Neuronal stem cell (in vitro differentiated cells): ENCODE measurements around the gene GAS7.

Experiments used
- DNase-seq: peaks from one replicate; pipeline ENCODE4 v3.0.0-alpha.2; 2013; ENCODE audit warnings: low spot score
- H2AFZ ChIP-seq: one replicate; pipeline ENCODE4 v1.6.1; 2013; ENCODE audit warnings: mild to moderate bottlenecking, low read length, inconsistent platforms
- H2AK5ac ChIP-seq: 2 replicates; pipeline ENCODE4 v1.6.1; 2013; ENCODE audit warnings: low read depth, mild to moderate bottlenecking, inconsistent platforms, low read length, moderate library complexity, mixed read lengths
- H2BK120ac ChIP-seq: 2 replicates; pipeline ENCODE4 v1.6.1; 2013; ENCODE audit warnings: low read depth, mild to moderate bottlenecking, inconsistent platforms, low read length, moderate library complexity, mixed read lengths
- H2BK12ac ChIP-seq: one replicate; pipeline ENCODE4 v1.6.1; 2013; ENCODE audit warnings: low read length, inconsistent platforms
- H2BK15ac ChIP-seq: 2 replicates; pipeline ENCODE4 v1.6.1; 2013; ENCODE audit warnings: mild to moderate bottlenecking, low read length, inconsistent platforms, mixed read lengths
- H2BK5ac ChIP-seq: one replicate; pipeline ENCODE4 v1.6.1; 2013; ENCODE audit warnings: inconsistent platforms, mild to moderate bottlenecking, low read length, moderate library complexity
- H3K14ac ChIP-seq: one replicate; pipeline ENCODE4 v1.6.1; 2013; ENCODE audit warnings: low read length, inconsistent platforms
- H3K18ac ChIP-seq: 2 replicates; pipeline ENCODE4 v1.6.1; 2013; ENCODE audit warnings: low read length, inconsistent platforms
- H3K23ac ChIP-seq: 2 replicates; pipeline ENCODE4 v1.6.1; 2013; ENCODE audit warnings: low read depth, mild to moderate bottlenecking, mixed read lengths, low read length, inconsistent platforms; ENCODE audit not compliant: poor library complexity
- H3K27ac ChIP-seq: replicated peaks from 3 replicates; pipeline ENCODE4 v1.5.1; 2013; ENCODE audit warnings: low read length, inconsistent platforms
- H3K27me3 ChIP-seq, 3 experiments: 2 replicates each; pipeline ENCODE4 v1.6.1; 2013; ENCODE audit warnings: low read length in 3 of 3, mild to moderate bottlenecking in 2 of 3, inconsistent platforms in 1 of 3, low read depth in 1 of 3, mixed read lengths in 1 of 3, moderate library complexity in 1 of 3; ENCODE audit not compliant: control insufficient read depth in 3 of 3, insufficient read depth in 3 of 3
- H3K36me3 ChIP-seq, 2 donors: replicated peaks in 1 of 2; 2 replicates each; pipeline ENCODE4 v1.6.1; 2013; ENCODE audit warnings: low read length in 2 of 2; ENCODE audit not compliant: control insufficient read depth in 2 of 2, insufficient read depth in 2 of 2
- H3K4ac ChIP-seq: 2 replicates; pipeline ENCODE4 v1.6.1; 2013; ENCODE audit warnings: inconsistent platforms, mild to moderate bottlenecking, low read length, moderate library complexity
- H3K4me1 ChIP-seq, 2 donors: 1 replicate in 1 of 2; 2 replicates in 1 of 2; pipeline ENCODE4 v1.6.1; 2013; ENCODE audit warnings: low read length in 2 of 2, low read depth in 1 of 2; ENCODE audit not compliant: control insufficient read depth in 2 of 2, insufficient read depth in 1 of 2
- H3K4me2 ChIP-seq: one replicate; pipeline ENCODE4 v1.6.1; 2013; ENCODE audit warnings: mild to moderate bottlenecking, low read length, inconsistent platforms; ENCODE audit not compliant: insufficient read depth, poor library complexity, severe bottlenecking
- H3K4me3 ChIP-seq, 2 donors: 2 replicates each; pipeline ENCODE4 v1.5.1; 2013; ENCODE audit warnings: low read length in 2 of 2, mild to moderate bottlenecking in 2 of 2, inconsistent platforms in 1 of 2, moderate library complexity in 1 of 2
- H3K79me1 ChIP-seq: one replicate; pipeline ENCODE4 v1.6.1; 2013; ENCODE audit warnings: low read depth, mild to moderate bottlenecking, inconsistent platforms, low read length, moderate library complexity
- H3K9ac ChIP-seq: one replicate; pipeline ENCODE4 v1.6.1; 2013; ENCODE audit warnings: mild to moderate bottlenecking, low read depth, low read length, inconsistent platforms; ENCODE audit not compliant: poor library complexity
- H3K9me3 ChIP-seq, 2 donors: replicated peaks in 1 of 2; 2 replicates each; pipeline versions ENCODE3 to v1.6.1; 2013; ENCODE audit warnings: low read length in 2 of 2, mild to moderate bottlenecking in 2 of 2, inconsistent platforms in 1 of 2, low read depth in 1 of 2, mixed read lengths in 1 of 2, moderate library complexity in 1 of 2; ENCODE audit not compliant: control insufficient read depth in 2 of 2, insufficient read depth in 1 of 2
- H4K8ac ChIP-seq: one replicate; pipeline ENCODE4 v1.6.1; 2013; ENCODE audit warnings: low read depth, mild to moderate bottlenecking, inconsistent platforms, low read length, moderate library complexity
- H4K91ac ChIP-seq: one replicate; pipeline ENCODE4 v1.6.1; 2013; ENCODE audit warnings: low read length, low read depth, mild to moderate bottlenecking, inconsistent platforms; ENCODE audit not compliant: poor library complexity
- WGBS, 2 donors: extraction: QIAGEN DNeasy Blood & Tissue Kit; methylation state at CpG; one replicate each; pipeline ENCODE4 v1.1.7; 2013; ENCODE audit warnings: missing lambda C conversion rate in 2 of 2, mixed read lengths in 1 of 2; ENCODE audit not compliant: insufficient read length in 2 of 2, insufficient replicate concordance in 1 of 2; ENCODE audit errors: extremely low coverage in 2 of 2; 5-methylcytosine and 5-hydroxymethylcytosine counted together

Gene GAS7

DNA sequence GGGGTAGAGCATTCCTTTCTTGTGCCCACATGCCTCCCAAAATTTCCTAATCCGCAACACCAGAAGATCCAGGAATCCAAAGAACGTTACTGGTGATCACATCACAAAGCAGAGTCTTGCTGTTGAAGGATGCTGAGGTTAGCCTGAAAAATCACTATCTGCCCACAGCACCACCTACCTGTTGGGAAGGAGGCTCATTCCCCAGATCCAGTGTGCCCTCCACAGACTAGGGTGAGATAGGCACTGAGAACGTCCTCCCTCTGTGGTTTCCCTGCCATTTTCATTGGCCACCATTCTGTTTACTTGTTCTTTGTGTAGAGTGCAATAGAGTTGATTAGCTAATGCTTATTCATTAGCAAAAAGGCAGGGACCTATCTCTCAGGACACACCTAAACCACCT, 323.7 kb downstream of the GAS7 start:
- no peaks in the 10 kb centered on the region for H3K9me3 ChIP-seq
- no peak overlapping the region for H4K91ac ChIP-seq
- no peak overlapping the region for H3K4ac ChIP-seq
- no peak overlapping the region for H2BK5ac ChIP-seq
- no peaks in the 10 kb centered on the region for H3K4me1 ChIP-seq
- H2AK5ac ChIP-seq, result no peak overlapping the region
- no peak overlapping the region for H2AFZ ChIP-seq
- no peaks in the 10 kb centered on the region for H3K36me3 ChIP-seq
- no peak overlapping the region for H4K8ac ChIP-seq
- no peak for DNase-seq
- WGBS, 2 donors, result no CpG with 5 or more reads among the region's 3 CpGs
- H3K27me3 ChIP-seq, result no peaks in the 10 kb centered on the region
- H3K4me2 ChIP-seq, result no peak overlapping the region
- H3K23ac ChIP-seq, result no peak overlapping the region
- H2BK12ac ChIP-seq, result no peak overlapping the region
- H2BK15ac ChIP-seq, result no peak overlapping the region
- H3K9ac ChIP-seq, result no peak overlapping the region
- no peak overlapping the region for H3K27ac ChIP-seq
- H3K4me3 ChIP-seq, result no peak overlapping the region
- no peak overlapping the region for H3K18ac ChIP-seq
- H3K79me1 ChIP-seq, result no peaks in the 10 kb centered on the region
- no peak overlapping the region for H3K14ac ChIP-seq
- H2BK120ac ChIP-seq, result no peak overlapping the region

DNA sequence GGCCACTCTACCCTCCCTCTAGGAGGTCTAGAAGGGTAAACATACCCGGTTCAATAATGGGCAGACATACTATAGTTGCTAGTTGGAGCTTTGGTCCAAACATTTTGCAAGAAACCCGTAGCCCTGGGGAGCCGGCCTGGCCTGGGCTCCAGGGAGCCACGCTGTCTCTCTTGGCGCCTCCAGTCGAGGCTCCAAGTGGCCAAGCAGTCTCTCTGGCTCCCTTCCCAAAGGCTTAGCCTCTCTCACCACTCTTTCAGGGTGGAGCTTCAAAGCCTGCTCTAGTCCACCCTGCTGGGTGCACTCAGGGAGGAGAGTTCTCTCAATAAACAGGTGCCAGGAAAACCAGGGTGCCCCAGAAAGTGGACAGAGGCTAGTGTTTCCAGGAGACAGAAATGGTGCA, 325.6 kb downstream of the GAS7 start:
- Histone ChIP-seq H4K8ac (no peak overlapping the region), H3K4ac (no peak overlapping the region), H2AK5ac (no peak overlapping the region), H3K27ac (no peak overlapping the region), H3K27me3 (no peaks in the 10 kb centered on the region), H3K9me3 (no peaks in the 10 kb centered on the region), H2BK15ac (no peak overlapping the region), H2AFZ (no peak overlapping the region), H3K4me3 (no peak overlapping the region), H3K36me3 (no peaks in the 10 kb centered on the region), H3K4me1 (no peaks in the 10 kb centered on the region), H3K79me1 (no peaks in the 10 kb centered on the region), H2BK120ac (no peak overlapping the region), H3K14ac (no peak overlapping the region), H3K9ac (no peak overlapping the region), H3K4me2 (no peak overlapping the region), H4K91ac (no peak overlapping the region), H3K18ac (no peak overlapping the region), H2BK5ac (no peak overlapping the region), H3K23ac (no peak overlapping the region), H2BK12ac (no peak overlapping the region)
- no CpG with 5 or more reads among the region's 6 CpGs for WGBS, 2 donors
- DNase-seq, result no peak

DNA sequence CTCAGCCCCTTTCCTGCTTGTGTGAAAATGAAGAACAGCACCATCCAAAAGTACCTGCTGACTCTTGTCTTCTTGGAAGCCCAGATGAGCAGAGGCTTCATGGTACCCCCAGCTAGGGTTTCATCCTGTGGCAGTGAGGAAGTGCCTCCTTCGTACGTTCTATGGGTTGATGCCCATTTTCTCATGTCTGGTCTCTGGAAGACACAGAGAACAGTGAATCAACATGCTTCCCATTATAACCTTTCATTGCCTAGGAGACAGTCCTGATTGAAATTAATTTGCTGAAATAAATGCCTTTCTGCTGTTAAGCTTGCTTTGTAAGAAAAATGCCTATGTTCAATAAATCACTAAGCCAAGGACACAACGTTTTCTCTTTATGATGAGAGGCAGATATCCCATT, 329.9 kb downstream of the GAS7 start:
- no peak overlapping the region for H2BK5ac ChIP-seq
- H2BK12ac ChIP-seq, result no peak overlapping the region
- H2AK5ac ChIP-seq, result no peak overlapping the region
- H3K9me3 ChIP-seq, result no peaks in the 10 kb centered on the region
- no peak overlapping the region for H3K4me2 ChIP-seq
- no peak overlapping the region for H4K91ac ChIP-seq
- no CpG with 5 or more reads among the region's 3 CpGs for WGBS, 2 donors
- H3K9ac ChIP-seq, result no peak overlapping the region
- no peak overlapping the region for H3K14ac ChIP-seq
- no peaks in the 10 kb centered on the region for H3K4me1 ChIP-seq
- no peaks in the 10 kb centered on the region for H3K27me3 ChIP-seq
- H3K79me1 ChIP-seq, result no peaks in the 10 kb centered on the region
- H2AFZ ChIP-seq, result no peak overlapping the region
- no peak overlapping the region for H4K8ac ChIP-seq
- no peaks in the 10 kb centered on the region for H3K36me3 ChIP-seq
- H3K23ac ChIP-seq, result no peak overlapping the region
- no peak for DNase-seq
- H3K4ac ChIP-seq, result no peak overlapping the region
- H3K27ac ChIP-seq, result no peak overlapping the region
- no peak overlapping the region for H2BK15ac ChIP-seq
- no peak overlapping the region for H3K18ac ChIP-seq
- H3K4me3 ChIP-seq, result no peak overlapping the region
- H2BK120ac ChIP-seq, result no peak overlapping the region

DNA sequence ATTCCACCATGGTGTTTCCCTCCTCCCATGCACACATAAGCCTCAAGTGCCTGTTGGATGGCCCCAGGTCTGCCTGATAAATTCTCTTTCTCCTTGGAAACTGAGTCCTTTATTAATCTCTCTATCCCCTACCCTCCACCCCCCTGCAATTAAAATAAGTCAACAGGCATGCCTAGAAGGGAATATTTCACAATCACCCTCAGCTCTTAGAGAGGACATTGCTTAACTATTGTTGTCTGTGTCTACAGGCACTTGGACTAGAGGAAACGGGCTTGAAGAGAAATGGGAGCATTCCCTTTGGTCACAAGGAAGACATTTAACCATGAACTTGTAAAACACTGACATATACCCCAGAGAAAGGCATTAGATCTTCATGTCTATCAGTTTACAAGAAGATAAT, 332.8 kb downstream of the GAS7 start:
- no peak overlapping the region for H3K4ac ChIP-seq
- H3K4me1 ChIP-seq, result no peaks in the 10 kb centered on the region
- H4K91ac ChIP-seq, result no peak overlapping the region
- no peak overlapping the region for H2BK5ac ChIP-seq
- no peak overlapping the region for H3K23ac ChIP-seq
- no peak overlapping the region for H3K4me2 ChIP-seq
- H2BK15ac ChIP-seq, result no peak overlapping the region
- H2BK120ac ChIP-seq, result no peak overlapping the region
- no peak for DNase-seq
- H2BK12ac ChIP-seq, result no peak overlapping the region
- no peak overlapping the region for H2AFZ ChIP-seq
- H3K18ac ChIP-seq, result no peak overlapping the region
- H3K9ac ChIP-seq, result no peak overlapping the region
- H3K4me3 ChIP-seq, result no peak overlapping the region
- no peaks in the 10 kb centered on the region for H3K9me3 ChIP-seq
- H3K27me3 ChIP-seq, result no peaks in the 10 kb centered on the region
- no CpG with 5 or more reads among the region's 1 CpG for WGBS, 2 donors
- H3K14ac ChIP-seq, result no peak overlapping the region
- H2AK5ac ChIP-seq, result no peak overlapping the region
- H3K27ac ChIP-seq, result no peak overlapping the region
- no peak overlapping the region for H4K8ac ChIP-seq
- no peaks in the 10 kb centered on the region for H3K36me3 ChIP-seq
- no peaks in the 10 kb centered on the region for H3K79me1 ChIP-seq
